GM19351 (cell line): Measurements from ENCODE around the gene PEMT.

ENCODE experiments used
- ATAC-seq: cut with Tn5 transposase; IDR thresholded peaks from one replicate; pipeline ENCODE4 v1.9.1; 2021; ENCODE audit warnings: mild to moderate bottlenecking, moderate library complexity; ENCODE audit not compliant: unreplicated experiment

Gene PEMT

DNA sequence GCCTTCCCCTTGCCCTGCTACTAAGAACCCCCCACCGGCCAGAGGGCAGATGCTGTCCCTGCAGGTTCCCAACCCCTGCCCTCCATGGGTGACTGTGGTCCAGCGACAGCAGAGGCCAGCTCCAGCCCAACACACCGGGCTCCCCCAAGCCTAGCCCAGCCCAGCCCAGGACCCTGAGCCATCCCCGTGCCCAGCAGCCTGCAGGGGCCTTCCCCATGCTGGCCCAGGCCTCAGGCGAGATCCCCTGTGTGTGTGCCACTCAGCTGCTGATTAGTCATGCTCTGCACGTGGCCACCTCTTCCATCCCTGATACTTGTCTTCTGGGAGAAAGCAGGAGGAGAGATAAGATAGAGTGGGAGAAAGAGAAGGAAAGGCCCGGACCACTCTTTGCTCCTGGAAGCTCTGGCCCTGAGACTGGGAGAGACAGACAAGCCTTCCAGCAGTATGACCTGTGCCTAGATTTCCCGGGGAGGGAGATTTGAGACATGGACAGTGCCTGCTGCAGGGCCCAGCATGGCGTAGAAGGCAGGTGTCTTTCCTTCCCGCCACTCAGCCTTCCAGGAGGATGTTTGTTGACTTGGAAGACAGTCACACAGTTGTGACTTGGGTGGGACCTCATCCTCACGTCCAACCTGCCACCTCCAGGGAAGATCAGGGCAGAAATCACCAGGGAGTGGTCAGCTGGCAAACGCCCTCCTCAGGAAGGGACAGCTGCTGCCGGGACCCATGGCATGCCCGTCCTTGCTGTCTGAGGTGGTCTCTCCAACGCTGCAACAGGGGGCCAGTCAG, 54.0 kb downstream of the PEMT start:
- no peak for ATAC-seq

DNA sequence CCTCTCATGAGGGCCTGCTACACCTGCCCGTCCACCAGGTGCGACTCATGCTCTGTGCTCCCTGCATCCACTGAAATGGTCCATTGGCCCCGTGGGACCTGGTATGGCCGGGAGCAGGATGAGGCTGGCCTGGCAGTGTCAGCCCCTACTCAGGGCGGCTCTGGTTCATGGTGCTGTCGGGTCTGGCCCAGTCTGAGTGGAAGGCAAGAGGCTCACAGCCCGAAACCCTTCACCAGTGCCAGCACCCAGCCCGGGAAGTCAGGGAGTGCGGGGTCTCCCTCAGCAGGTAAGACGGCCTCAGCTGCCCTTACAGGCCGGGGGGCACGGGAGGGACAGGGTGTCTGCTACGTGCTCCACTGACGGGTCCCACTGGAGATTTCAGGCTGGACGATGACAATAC, 54.8 kb downstream of the PEMT start:
- no peak for ATAC-seq

DNA sequence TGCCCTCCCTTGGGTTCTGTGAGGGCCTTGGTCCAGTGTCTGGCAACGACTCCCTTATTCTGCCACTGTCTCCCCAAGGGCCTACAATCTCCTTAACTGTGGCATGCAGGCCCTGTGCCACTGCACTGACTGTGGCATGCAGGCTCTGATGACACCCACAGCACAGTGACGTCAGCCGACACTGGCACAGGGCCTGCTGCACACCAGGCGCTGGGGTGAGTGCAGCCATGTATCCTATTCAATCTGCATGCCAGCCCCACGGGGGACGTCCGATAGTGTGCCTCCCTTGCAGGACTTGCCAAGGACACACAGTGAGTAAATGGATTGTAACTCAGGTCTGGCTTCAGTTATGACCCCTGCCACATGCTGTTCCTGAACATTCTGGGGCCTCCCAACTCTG, 55.6 kb downstream of the PEMT start:
- ATAC-seq = no peak

DNA sequence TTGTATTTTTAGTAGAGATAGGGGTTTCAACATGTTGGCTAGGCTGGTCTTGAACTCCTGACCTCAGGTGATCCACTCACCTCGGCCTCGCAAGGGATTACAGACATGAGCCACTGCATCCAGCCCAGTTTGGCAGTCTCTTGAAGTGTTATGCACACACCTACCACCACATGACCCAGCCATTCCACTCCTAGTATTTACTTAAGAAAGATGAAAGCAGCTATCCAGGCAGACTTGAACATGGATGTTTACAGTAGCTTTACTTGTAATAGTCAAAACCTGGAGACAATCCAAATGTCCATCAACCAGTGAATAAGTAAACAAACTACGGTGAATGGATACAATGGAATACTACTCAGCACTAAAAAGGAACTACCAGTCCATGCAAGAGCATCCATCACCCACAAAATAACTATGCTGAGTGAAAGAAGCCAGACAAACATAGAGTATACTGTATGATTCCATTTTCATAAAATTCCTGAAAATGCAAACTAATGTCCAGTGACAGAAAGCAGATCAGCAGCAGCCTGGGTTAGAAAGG, 57.5 kb downstream of the PEMT start:
- no peak for ATAC-seq

DNA sequence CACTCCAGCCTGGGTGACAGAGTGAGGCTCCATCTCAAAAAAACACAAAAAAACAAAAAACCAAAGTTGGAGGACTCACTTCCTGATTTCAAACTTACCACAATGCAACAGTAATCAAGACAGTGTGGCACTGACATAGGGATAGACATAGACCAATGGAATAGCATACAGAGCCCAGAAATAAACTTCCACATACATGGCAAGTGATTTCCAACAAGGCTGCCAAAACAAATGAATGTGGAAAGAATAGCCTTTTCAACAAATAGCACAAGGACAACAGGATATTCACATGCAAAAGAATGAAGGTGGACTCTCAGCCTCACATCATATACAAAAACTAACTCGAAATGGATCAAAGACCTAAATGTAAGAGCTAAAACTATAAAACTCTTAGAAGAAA, 58.5 kb downstream of the PEMT start:
- ATAC-seq = no peak

- ATAC-seq = no peak
Observed at GRCh38 chr17:17531156-17531555, 60.4 kb downstream of the PEMT start.

DNA sequence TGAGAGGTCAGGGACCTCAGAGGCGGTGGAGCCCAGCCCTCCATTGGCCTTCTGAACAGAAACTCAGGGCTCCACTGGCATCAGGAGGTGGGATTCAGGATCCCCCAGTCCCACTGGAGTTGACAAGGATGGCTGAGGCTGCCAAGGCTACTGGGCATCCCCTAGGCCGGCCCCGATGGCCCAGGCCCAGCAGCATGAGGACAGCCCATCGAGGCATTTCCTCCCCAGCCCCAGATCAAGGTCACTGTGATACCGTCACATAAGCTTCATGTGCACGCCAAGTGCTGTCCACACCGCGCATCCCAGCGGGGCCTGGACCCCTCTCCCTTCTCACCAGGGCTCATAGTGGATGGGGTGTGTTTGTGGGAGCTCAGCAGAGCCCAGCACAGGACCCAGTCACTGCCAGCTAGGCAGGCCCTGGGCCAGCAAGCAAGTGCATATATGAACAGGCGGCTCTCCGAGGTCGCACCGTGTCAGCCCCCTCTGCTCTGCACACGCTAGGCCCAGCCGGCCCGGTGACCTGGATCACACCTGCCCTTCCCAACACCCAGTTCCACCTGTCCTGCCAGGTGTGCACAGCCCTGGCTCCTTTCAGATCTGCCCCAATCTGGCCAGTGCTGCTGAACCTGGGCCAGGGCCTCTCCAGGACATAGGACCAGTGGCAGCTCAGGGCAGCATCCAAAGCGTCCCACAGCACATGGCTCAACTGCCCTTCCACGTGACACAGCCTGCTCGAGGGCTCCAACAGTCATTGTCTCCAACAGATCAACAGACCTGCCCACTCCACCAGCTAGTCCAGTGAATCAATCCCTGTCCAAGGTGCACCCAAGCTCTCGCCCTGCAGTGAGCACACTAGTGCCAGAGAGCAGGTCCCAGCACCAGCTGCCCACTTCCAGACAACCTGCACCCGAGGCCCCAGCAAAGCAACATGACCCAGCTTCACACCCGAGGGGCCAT, 62.5 kb downstream of the PEMT start:
- ATAC-seq = no peak

GRCh38 chr17:17527956-17528500, 63.5 kb downstream of the PEMT start:
- no peak for ATAC-seq

- ATAC-seq = no peak
Observed at GRCh38 chr17:17527534-17527933, 64.0 kb downstream of the PEMT start.

- ATAC-seq = no peak
Observed at GRCh38 chr17:17526369-17526768, 65.1 kb downstream of the PEMT start.

DNA sequence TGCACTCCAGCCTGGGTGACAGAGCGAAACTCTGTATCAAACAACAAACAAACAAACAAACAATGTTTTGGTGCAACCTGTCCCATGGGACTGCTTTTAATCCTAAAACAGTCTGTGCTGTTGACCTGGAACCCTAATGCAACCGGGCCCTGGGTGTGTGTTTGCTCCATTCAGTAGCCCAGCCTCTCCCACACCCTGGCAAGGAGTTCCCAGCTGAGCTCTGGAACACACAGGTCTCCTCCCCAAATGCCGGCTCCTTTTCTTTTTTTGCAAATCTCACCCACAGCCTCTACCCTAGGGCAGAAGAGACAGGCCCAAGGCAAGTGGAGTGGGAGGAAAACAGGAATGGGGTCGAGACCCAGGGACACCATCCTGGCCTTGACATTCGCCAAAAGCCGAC, 65.6 kb downstream of the PEMT start:
- no peak for ATAC-seq

DNA sequence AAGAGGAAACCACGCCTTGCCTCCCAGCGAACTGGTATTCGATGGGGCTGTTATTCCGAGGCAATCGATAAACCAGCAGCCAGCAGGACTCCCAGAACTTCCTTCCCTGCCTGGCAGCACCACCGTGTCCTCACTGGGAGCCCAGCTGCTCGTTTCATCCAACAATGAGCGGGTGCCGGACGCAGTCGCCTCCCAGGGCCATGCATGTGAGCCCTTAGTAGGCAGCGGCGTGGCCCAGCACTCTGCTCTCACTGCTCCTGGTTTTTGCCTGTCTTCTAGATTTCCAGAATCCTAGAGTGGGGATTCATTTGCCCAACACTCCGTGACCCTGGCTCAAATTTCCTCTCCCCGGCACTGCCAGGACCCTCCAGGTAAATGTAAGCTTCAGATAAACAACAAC, 66.2 kb downstream of the PEMT start:
- ATAC-seq = no peak

- ATAC-seq = no peak
Observed at GRCh38 chr17:17523731-17524490, 67.6 kb downstream of the PEMT start.

DNA sequence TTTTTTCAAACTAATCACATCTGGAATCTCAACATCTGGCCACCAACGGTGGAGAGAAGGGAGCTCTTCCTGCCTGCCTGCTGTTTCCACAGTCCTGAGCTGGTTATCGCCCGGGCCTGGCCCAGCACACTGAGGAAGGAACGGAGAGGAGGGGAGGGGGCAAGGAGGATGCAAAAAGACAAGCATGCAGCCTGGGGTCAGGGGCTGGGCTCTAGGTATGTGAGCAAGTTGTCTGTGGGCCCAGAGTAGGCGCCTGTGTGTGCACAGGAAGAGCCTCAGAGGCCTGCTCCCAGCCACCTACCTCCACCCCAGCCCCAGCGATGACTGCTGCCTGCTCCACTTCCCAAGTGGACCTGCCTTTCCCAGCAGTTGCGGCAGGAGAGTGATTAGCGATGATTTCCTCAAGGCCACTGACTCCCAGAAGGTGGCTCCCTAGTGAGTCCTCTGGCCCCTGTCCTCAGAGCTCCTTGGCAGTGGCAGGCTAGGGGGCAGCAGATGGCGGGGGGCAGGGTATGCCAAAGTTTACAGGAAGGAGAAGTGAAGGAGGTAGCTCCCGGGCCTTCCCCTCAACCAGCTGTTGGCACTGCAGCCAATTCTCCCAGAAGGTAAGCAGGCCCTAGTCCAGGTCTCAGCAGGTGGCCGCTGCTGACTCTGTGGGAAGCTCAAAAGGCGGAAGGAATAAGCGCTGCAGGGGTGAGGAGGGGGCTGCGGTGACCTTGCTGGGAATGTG, 68.3 kb downstream of the PEMT start:
- ATAC-seq = no peak

- ATAC-seq = no peak
Observed at GRCh38 chr17:17520599-17521232, 70.8 kb downstream of the PEMT start.

GRCh38 chr17:17519886-17520285, 71.6 kb downstream of the PEMT start:
- no peak for ATAC-seq

DNA sequence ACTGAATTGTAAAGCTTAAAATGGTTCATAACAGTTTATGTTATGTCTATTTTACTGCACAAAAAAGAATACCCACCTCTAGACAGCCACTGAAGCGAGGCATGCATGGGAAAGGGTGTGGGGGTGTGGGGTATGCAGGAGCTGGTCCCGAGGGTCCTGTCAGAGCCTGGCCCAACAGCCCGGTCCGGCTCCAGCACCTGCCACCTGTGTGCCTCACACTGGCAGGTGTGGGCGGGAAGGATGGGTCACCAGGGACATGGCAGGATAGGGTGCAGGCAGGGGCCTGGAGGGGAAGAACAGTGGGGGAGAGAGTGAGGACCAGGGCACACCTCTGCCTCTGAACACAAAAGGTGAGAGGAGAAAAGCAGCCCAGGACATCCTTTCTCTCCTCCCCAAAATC, 72.6 kb downstream of the PEMT start:
- no peak for ATAC-seq

- ATAC-seq = no peak
Observed at GRCh38 chr17:17518014-17518413, 73.5 kb downstream of the PEMT start.

GRCh38 chr17:17516941-17517720, 74.4 kb downstream of the PEMT start:
- ATAC-seq = no peak
